ENCODE data around the gene RIMBP2.

GRCh38 chr12:130524759-130525158, 191.3 kb downstream of the RIMBP2 start:
- TF ChIP-seq CTCF (conservative IDR thresholded peaks at IDR 0.05; ENCODE audit: low read depth in 2 of 2) (no peak), STAT1 (IDR thresholded peaks at IDR 0.05; ENCODE audit: unreplicated experiment) (no peak)
